B cell (primary cell): ENCODE data around the gene CTH.
"Not testable (repeated sequence)": the region's sequence is repeated elsewhere in the genome, so short reads cannot be mapped to it uniquely, and the experiment has no call there.

Experiments used
- EZH2 ChIP-seq: IDR thresholded peaks from 2 replicates; pipeline ENCODE4 v1.6.1; 2012; ENCODE audit warnings: borderline replicate concordance, low read depth, mild to moderate bottlenecking, moderate library complexity, low read length; ENCODE audit not compliant: insufficient read depth, poor library complexity, severe bottlenecking
- TF ChIP-seq, protein P1 (sequence below): fragments of 200-600 bp; IDR thresholded peaks from one replicate; pipeline ENCODE4 v1.8.0; 2022; ENCODE audit warnings: antibody characterized with exemption, mild to moderate bottlenecking

- TF ChIP-seq, protein P1, sequence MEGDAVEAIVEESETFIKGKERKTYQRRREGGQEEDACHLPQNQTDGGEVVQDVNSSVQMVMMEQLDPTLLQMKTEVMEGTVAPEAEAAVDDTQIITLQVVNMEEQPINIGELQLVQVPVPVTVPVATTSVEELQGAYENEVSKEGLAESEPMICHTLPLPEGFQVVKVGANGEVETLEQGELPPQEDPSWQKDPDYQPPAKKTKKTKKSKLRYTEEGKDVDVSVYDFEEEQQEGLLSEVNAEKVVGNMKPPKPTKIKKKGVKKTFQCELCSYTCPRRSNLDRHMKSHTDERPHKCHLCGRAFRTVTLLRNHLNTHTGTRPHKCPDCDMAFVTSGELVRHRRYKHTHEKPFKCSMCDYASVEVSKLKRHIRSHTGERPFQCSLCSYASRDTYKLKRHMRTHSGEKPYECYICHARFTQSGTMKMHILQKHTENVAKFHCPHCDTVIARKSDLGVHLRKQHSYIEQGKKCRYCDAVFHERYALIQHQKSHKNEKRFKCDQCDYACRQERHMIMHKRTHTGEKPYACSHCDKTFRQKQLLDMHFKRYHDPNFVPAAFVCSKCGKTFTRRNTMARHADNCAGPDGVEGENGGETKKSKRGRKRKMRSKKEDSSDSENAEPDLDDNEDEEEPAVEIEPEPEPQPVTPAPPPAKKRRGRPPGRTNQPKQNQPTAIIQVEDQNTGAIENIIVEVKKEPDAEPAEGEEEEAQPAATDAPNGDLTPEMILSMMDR = not testable (repeated sequence)
- not testable (repeated sequence) for TF ChIP-seq EZH2
Measured at GRCh38 chr1:70371586-70371985, 39.5 kb upstream of the CTH start.
